Measurements from ENCODE around the gene VPS37C.

DNA sequence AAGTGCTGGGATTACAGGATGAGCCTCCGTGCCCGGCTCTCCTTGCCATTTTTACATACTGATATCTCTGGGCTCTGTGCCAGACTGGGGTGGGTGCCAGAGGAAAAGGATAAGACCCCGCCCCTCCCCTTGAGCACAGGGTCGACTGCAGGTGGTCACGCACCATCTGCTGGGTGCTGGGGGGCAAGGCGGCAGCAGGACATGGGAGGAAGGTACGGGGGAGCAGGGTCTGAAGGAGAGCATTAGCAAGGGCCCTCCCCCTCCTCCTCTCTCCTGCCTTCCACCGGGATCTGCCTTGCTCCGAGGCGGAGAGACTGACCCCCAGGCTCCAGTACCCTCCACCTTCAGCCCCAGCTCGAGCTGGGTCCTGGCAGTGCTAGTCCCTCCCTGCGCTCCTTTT, 32.4 kb upstream of the VPS37C start:
- no peak for TF ChIP-seq CTCF (IDR thresholded peaks at IDR 0.05)
- TF ChIP-seq POLR2A (IDR thresholded peaks at IDR 0.05), result no peak
- no peak for TF ChIP-seq POLR2AphosphoS5 (IDR thresholded peaks at IDR 0.05)

All from breast epithelium (tissue), 3 donors.